ENCODE data around the gene FLT4. TPM values are rescaled to one million over a fixed set of nuclear protein-coding genes. Genes with fewer than 3 reads are reported as not detected.

The FLT4 gene
- total and polyA plus RNA-seq, 2 of the 13 experiments (the other 11 are each of a cell fraction or from before 2014, with no cell fraction given), result not detected

DNA sequence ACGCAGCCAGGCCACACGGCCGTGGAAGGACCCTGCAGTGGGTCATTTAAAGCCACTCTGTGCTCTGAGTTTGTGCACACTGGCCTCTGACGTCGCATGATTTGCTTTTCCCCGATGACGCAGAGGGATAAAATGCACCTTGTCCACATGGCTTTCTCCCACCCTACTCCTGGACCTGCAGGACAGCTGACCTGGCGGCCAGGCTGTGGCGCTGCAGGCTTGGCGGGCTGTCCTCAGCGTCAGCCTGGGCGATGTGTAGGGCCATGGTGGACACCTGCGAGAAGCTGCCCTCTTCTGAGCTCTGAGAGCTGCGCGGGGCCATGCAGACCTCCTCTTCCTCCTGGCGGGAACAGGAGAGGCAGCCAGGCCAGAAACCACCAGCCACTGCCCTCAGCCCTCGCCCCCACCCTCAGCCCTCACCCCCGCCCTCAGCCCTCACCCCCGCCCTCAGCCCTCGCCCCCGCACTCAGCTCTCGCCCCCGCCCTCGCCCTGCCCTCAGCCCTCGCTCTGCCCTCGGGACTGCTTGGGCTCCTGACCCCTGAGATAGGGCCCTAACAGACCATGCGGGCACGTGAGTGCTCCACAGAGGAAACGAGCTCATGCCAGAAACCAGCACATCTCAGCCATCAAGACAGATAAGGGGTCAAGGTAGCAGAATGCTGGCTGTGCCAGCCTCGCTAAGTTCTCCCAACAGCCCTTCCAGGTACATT is 38.1 kb downstream of the FLT4 start:
- no peak for FAIRE-seq
- Histone ChIP-seq H4K20me1 (ENCODE audit: insufficient read depth, low read length) (no peaks in the 10 kb centered on the region), H3K9me3 (ENCODE audit: low read length) (no peaks in the 10 kb centered on the region), H3K4me3 (replicated peaks in 1 of 3; ENCODE audit: insufficient read depth in 1 of 3, low read depth in 2 of 3, low read length in 3 of 3) (no peak overlapping the region), H2AFZ (ENCODE audit: low read length) (no peak overlapping the region), H3K9ac (ENCODE audit: insufficient read depth, low read depth, low read length) (no peak overlapping the region), H3K27me3 (ENCODE audit: control insufficient read depth in 1 of 2, insufficient read depth in 2 of 2, low read length in 2 of 2) (peaks cover 19 to 65% of the 10 kb centered on the region in 2 experiments), H3K4me2 (ENCODE audit: low read depth, low read length) (no peak overlapping the region), H3K4me1 (ENCODE audit: insufficient read depth, low read length) (no peaks in the 10 kb centered on the region), H3K27ac (ENCODE audit: extremely low read length, insufficient read depth, low read length) (no peak overlapping the region), H3K79me2 (ENCODE audit: insufficient read depth, low read length) (no peaks in the 10 kb centered on the region), H3K36me3 (replicated peaks in 1 of 2; ENCODE audit: control insufficient read depth in 1 of 2, insufficient read depth in 2 of 2, low read length in 2 of 2) (no peaks in the 10 kb centered on the region)
- in situ Hi-C loops (cut with HindIII; ENCODE audit: extremely low pct_ligation_motif_present, low pct_unique_long_range_greater_than_20kb) (loop anchor here (5.0 kb wide), 1 partner anchor 56 kb away; no protein-coding TSS in a partner anchor), intact Hi-C loops (cut with micrococcal nuclease; ENCODE audit: unreplicated experiment) (loop anchor here (1.0 kb wide), 2 partner anchors 59 to 107 kb away; no protein-coding TSS in a partner anchor)
- no TSS peak for BruUV-seq (replicated peaks)
- peak; percentile 95 for ATAC-seq
- POLR2A ChIA-PET, result no interaction called here
- peak; percentile 70 for DNase-seq (ENCODE audit: low spot score)
- 20% methylated on average over 15 of the region's 30 CpGs for WGBS (ENCODE audit: low lambda C conversion rate)
- CTCF ChIA-PET (ENCODE audit: low intra/inter-chr PET ratio, low total read pairs), result interaction anchor here (1.5 to 1.8 kb wide), 2 partner anchors 60 to 107 kb away, joined by 5 to 14 read pairs; no protein-coding TSS in a partner anchor
- TF ChIP-seq, protein P1, sequence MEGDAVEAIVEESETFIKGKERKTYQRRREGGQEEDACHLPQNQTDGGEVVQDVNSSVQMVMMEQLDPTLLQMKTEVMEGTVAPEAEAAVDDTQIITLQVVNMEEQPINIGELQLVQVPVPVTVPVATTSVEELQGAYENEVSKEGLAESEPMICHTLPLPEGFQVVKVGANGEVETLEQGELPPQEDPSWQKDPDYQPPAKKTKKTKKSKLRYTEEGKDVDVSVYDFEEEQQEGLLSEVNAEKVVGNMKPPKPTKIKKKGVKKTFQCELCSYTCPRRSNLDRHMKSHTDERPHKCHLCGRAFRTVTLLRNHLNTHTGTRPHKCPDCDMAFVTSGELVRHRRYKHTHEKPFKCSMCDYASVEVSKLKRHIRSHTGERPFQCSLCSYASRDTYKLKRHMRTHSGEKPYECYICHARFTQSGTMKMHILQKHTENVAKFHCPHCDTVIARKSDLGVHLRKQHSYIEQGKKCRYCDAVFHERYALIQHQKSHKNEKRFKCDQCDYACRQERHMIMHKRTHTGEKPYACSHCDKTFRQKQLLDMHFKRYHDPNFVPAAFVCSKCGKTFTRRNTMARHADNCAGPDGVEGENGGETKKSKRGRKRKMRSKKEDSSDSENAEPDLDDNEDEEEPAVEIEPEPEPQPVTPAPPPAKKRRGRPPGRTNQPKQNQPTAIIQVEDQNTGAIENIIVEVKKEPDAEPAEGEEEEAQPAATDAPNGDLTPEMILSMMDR (CRISPR knock-in tag; IDR thresholded peaks at IDR 0.05), result peak; percentile 94
- TF ChIP-seq, protein P2, sequence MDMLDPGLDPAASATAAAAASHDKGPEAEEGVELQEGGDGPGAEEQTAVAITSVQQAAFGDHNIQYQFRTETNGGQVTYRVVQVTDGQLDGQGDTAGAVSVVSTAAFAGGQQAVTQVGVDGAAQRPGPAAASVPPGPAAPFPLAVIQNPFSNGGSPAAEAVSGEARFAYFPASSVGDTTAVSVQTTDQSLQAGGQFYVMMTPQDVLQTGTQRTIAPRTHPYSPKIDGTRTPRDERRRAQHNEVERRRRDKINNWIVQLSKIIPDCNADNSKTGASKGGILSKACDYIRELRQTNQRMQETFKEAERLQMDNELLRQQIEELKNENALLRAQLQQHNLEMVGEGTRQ (IDR thresholded peaks at IDR 0.05; ENCODE audit: low read depth, low read length), result peak; percentile 21; the same call in 1 of the 2 replicates
- TF ChIP-seq, protein P2 (CRISPR knock-in tag; IDR thresholded peaks at IDR 0.05; ENCODE audit: borderline replicate concordance), result no peak
- TF ChIP-seq FOXA3 (CRISPR knock-in tag; IDR thresholded peaks at IDR 0.05), result peak; percentile 53; the same call in 1 of the 2 replicates
- TF ChIP-seq FOSL2 (CRISPR knock-in tag; IDR thresholded peaks at IDR 0.05), result peak; percentile 93
- TF ChIP-seq FOXA1 (IDR thresholded peaks at IDR 0.05), result no peak
- TF ChIP-seq FOXA1 (CRISPR knock-in tag; IDR thresholded peaks at IDR 0.05), result peak; percentile 56
- TF ChIP-seq ZNF577 (CRISPR knock-in tag; IDR thresholded peaks at IDR 0.05; ENCODE audit: borderline replicate concordance, low read depth), result no peak
- TF ChIP-seq MYC (CRISPR knock-in tag; IDR thresholded peaks at IDR 0.05; ENCODE audit: borderline replicate concordance), result peak; percentile 51; the same call in 1 of the 2 replicates
- 0 out of 4 replicates have a peak, but pooled peaks of 1 of the 2 experiments have one; percentile 36 for TF ChIP-seq KLF16 (CRISPR knock-in tag; IDR thresholded peaks at IDR 0.05)
- TF ChIP-seq, protein P3, sequence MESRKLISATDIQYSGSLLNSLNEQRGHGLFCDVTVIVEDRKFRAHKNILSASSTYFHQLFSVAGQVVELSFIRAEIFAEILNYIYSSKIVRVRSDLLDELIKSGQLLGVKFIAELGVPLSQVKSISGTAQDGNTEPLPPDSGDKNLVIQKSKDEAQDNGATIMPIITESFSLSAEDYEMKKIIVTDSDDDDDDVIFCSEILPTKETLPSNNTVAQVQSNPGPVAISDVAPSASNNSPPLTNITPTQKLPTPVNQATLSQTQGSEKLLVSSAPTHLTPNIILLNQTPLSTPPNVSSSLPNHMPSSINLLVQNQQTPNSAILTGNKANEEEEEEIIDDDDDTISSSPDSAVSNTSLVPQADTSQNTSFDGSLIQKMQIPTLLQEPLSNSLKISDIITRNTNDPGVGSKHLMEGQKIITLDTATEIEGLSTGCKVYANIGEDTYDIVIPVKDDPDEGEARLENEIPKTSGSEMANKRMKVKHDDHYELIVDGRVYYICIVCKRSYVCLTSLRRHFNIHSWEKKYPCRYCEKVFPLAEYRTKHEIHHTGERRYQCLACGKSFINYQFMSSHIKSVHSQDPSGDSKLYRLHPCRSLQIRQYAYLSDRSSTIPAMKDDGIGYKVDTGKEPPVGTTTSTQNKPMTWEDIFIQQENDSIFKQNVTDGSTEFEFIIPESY (CRISPR knock-in tag; IDR thresholded peaks at IDR 0.05), result 0 out of 2 replicates have a peak, but pooled peaks have one; percentile 8
- TF ChIP-seq ZNF451 (CRISPR knock-in tag; IDR thresholded peaks at IDR 0.05), result 0 out of 2 replicates have a peak, but pooled peaks have one; percentile 36
- peak; percentile 93 for TF ChIP-seq ZBTB21 (CRISPR knock-in tag; IDR thresholded peaks at IDR 0.05)
- no peak for TF ChIP-seq MEIS2 (CRISPR knock-in tag; IDR thresholded peaks at IDR 0.05)
- TF ChIP-seq, protein P4, sequence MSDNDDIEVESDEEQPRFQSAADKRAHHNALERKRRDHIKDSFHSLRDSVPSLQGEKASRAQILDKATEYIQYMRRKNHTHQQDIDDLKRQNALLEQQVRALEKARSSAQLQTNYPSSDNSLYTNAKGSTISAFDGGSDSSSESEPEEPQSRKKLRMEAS (IDR thresholded peaks at IDR 0.05), result peak; percentile 37; the same call in 1 of the 2 replicates
- TF ChIP-seq SAP130 (CRISPR knock-in tag; IDR thresholded peaks at IDR 0.05; ENCODE audit: low read depth), result peak; percentile 40; the same call in 1 of the 2 replicates
- TF ChIP-seq SALL1 (CRISPR knock-in tag; IDR thresholded peaks at IDR 0.05), result peak; percentile 44
- peak; percentile 16; the same call in 1 of the 2 replicates for TF ChIP-seq RXRB (CRISPR knock-in tag; IDR thresholded peaks at IDR 0.05; ENCODE audit: borderline replicate concordance)
